Activated T-cell treated with anti-CD3 and anti-CD28 coated beads for 48 hours (primary cell): ENCODE data around the gene STARD6.
"Not testable (repeated sequence)": the region's sequence is repeated elsewhere in the genome, so short reads cannot be mapped to it uniquely, and the experiment has no call there.

ENCODE experiments used
- DNase-seq: peaks from one replicate; pipeline ENCODE4 v3.0.0-alpha.2; 2020; ENCODE audit warnings: low read depth

The STARD6 gene

GRCh38 chr18:54357660-54358494, at the start of gene STARD6, which contains the start of gene C18orf54:
TSS of gene STARD6 (minus strand) at chr18:54357858. CDS start at chr18:54354573, 3,285 bp downstream.
TSS of gene C18orf54 (plus strand) at chr18:54357906. CDS start at chr18:54360573, 2,667 bp downstream.
- DNase-seq: peak; percentile 88

- no peak for DNase-seq
Measured at GRCh38 chr18:54405290-54405689, 47.6 kb upstream of the STARD6 start.

GRCh38 chr18:54396760-54397159, 39.1 kb upstream of the STARD6 start:
- no peak for DNase-seq

- DNase-seq: no peak
Measured at GRCh38 chr18:54393648-54394294, 36.1 kb upstream of the STARD6 start.

- DNase-seq: no peak
Measured at GRCh38 chr18:54392543-54393023, 34.9 kb upstream of the STARD6 start.

GRCh38 chr18:54390838-54391237, 33.2 kb upstream of the STARD6 start:
- DNase-seq: no peak

GRCh38 chr18:54389143-54389505, 31.5 kb upstream of the STARD6 start:
- DNase-seq: no peak

GRCh38 chr18:54388203-54389142, 30.8 kb upstream of the STARD6 start:
- DNase-seq: peak; percentile 25

- DNase-seq: no peak
Measured at GRCh38 chr18:54387631-54388030, 30.0 kb upstream of the STARD6 start.

- DNase-seq: not testable (repeated sequence)
Measured at GRCh38 chr18:54386800-54387495, 29.3 kb upstream of the STARD6 start.

- DNase-seq: no peak
Measured at GRCh38 chr18:54386043-54386442, 28.4 kb upstream of the STARD6 start.

- no peak for DNase-seq
Measured at GRCh38 chr18:54382733-54383252, 25.1 kb upstream of the STARD6 start.

- DNase-seq: no peak
Measured at GRCh38 chr18:54382076-54382475, 24.4 kb upstream of the STARD6 start.

GRCh38 chr18:54381640-54382039, 24.0 kb upstream of the STARD6 start:
- DNase-seq: no peak

- no peak for DNase-seq
Measured at GRCh38 chr18:54378057-54378456, 20.4 kb upstream of the STARD6 start.

- DNase-seq: no peak
Measured at GRCh38 chr18:54360406-54360805, 2.7 kb upstream of the STARD6 start.

GRCh38 chr18:54359233-54359632, 1.6 kb upstream of the STARD6 start:
- no peak for DNase-seq

- no peak for DNase-seq
Measured at GRCh38 chr18:54358495-54359040, 910 bp upstream of the STARD6 start.

GRCh38 chr18:54357082-54357659, 487 bp downstream of the STARD6 start:
- DNase-seq: no peak

GRCh38 chr18:54351186-54351585, 6.5 kb downstream of the STARD6 start:
- DNase-seq: no peak

GRCh38 chr18:54338230-54338629, 19.4 kb downstream of the STARD6 start:
- DNase-seq: no peak
